Measurements from ENCODE around the gene UBXN10.

The UBXN10 gene

GRCh38 chr1:20242890-20243479, 57.1 kb downstream of the UBXN10 start:
- DNase-seq = no peak
- no peak overlapping the region for H3K27ac ChIP-seq
- TF ChIP-seq CTCF (IDR thresholded peaks at IDR 0.05; ENCODE audit: low read depth, low read length) = no peak
- H3K36me3 ChIP-seq = no peaks in the 10 kb centered on the region
- no peak overlapping the region for H3K4me3 ChIP-seq (ENCODE audit: low read depth, low read length)
- no peaks in the 10 kb centered on the region for H3K27me3 ChIP-seq (ENCODE audit: insufficient read depth, low read depth, severe bottlenecking)
- no peaks in the 10 kb centered on the region for H3K9me3 ChIP-seq (ENCODE audit: severe bottlenecking)
